IPS-18c (cell line): ENCODE results near the gene PXDC1.

ENCODE experiments used
- H3K4me3 ChIP-seq: 2 replicates; pipeline ENCODE4 v1.7.0; 2013; ENCODE audit warnings: low read depth, mild to moderate bottlenecking, low read length, moderate library complexity; ENCODE audit not compliant: insufficient read depth
- H3K9me3 ChIP-seq: one replicate; pipeline ENCODE4 v1.6.1; 2013; ENCODE audit warnings: mild to moderate bottlenecking, low read length, moderate library complexity; ENCODE audit not compliant: control insufficient read depth, insufficient read depth

PXDC1 gene

DNA sequence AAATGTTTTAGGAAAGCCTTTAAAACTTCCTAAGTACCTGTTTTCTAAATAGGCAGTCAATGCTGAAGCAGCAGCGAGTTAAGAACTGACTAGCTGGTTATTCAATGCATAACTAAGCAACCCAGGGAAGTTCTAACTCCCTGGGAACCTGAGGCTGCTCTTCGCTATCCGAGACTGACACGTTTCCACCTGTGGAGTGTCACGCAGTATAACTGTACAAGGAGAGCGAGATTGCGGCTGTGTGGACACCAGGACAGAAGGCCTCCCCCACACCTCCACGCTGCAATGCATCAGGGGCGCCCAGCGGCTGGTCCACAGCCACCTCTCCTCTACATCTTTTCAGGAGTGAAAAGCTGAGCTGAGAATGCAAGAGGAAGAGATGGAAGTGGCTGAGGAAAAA is 8.0 kb downstream of the PXDC1 start:
- no peaks in the 10 kb centered on the region for H3K9me3 ChIP-seq
- H3K4me3 ChIP-seq, result no peak overlapping the region

DNA sequence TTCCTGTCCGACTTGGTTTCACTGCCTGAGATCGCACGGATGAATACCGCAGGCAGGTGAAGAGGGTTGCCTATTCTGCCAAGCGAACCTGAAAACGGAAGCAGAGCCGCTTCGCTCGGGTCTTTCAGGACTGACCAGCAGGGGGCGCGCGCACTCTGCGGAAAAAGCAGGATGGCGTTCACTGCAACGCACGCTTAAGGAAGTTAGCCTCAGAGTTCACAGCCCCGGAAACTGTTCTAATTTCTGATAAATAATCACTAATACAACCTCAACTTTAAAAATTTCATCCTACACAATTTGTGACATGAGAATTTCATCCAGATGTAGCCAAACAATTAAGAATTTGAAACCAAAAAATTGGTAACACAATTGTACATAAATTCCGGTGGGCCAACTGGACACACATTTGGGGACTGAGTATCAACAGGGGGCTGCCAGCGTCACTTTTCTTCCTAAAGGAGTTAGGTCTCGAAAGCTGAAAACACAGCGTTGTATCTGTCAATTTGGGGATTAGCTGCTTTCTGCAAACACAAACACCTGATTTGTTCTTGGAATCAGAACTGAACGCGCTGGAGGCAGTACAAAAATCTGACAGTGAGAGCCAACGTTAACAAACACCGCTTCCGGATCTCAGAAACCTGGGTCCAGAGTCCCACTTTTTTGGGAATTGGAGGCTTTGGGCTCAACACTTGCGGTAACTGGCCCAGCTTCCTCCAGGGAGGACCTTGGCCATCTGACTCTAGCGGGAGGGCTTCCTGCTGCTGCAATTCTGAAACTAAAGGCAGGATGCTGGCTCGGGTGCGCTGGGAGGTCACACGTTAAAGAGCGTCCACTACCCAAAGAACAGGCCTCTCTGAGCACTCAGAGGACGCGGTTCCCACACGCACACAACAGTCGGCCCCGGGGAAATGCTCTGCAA is 8.8 kb downstream of the PXDC1 start:
- H3K4me3 ChIP-seq, result no peak overlapping the region
- no peaks in the 10 kb centered on the region for H3K9me3 ChIP-seq

DNA sequence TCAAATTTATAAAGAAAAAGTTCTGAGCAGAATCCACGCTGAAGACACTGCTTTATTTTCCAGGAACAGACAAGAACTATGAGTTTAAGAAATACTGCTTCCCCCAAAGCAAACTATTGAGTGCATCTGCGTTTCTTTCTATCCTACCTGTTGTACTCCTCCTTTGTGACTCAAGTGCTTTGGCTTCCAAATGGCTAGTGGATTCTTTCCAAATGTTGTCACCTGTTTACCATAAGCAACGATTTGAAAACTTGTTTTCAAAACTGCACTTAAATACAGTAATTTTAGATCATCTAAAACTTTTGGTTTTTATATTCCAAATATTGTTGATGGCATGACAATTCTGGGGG is 9.5 kb downstream of the PXDC1 start:
- Histone ChIP-seq H3K9me3 (no peaks in the 10 kb centered on the region), H3K4me3 (no peak overlapping the region)

DNA sequence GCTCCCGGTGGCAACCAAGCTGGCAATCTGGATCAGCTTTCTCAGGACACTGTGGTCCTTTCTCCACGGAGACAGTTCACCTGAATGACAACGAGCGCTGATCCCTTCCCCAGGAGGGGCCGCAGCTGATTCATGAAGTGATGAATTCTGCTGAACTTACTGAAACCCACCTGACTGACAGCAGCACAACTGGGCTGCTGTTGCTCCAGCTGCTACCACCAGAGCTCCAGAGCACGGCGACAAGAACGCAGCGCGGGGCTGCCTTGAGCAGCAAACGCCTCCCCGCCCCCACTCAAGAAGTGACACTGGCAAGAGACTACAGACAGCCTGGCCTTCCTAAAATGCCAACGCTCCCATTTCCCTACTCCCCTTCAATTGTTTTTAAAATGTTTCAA is 10.0 kb downstream of the PXDC1 start:
- Histone ChIP-seq H3K4me3 (no peak overlapping the region), H3K9me3 (no peaks in the 10 kb centered on the region)

DNA sequence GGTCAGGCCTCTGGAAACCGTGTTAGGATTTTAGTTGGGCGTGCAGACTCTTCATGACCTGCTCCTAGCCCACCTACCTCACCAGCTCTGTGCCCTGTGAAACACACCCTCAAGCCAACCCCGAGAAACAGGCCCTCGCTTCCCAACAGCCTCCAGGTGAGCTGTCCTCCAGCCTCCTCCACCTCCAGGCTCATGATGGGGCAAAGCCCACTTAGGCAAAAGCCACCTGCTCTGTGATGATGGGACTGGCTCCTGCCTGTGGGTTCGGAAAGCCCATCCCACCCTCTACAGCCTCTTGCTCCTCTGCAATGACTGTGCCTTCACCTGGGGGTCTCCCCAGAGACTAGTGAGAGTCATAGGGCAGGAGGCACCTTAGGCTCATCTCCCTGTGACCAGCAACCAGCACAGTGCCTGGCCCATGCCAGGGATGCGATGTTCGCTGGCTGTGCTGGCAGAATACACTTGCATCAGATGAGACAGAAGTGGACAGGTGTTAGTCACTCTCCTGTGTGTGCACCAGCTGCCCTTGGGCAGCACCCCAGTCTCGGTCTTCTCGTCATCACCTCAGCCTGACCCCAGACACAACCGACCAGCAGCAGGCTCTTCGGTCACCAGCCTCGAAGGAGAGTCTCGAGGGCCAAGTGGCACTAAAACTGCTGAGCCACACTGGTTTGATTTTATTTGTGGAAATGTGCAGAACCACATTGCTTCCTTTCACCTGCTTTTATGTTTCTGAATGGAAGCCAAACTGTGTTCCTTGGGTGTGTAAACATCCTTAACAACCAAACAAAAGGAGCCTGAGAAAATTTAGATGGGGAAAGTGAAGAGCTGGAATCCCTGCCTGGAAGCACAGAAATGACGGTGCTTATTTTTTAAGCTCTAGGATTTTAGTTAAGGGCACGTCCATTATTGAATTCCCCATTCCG is 10.7 kb downstream of the PXDC1 start:
- Histone ChIP-seq H3K9me3 (no peaks in the 10 kb centered on the region), H3K4me3 (no peak overlapping the region)

DNA sequence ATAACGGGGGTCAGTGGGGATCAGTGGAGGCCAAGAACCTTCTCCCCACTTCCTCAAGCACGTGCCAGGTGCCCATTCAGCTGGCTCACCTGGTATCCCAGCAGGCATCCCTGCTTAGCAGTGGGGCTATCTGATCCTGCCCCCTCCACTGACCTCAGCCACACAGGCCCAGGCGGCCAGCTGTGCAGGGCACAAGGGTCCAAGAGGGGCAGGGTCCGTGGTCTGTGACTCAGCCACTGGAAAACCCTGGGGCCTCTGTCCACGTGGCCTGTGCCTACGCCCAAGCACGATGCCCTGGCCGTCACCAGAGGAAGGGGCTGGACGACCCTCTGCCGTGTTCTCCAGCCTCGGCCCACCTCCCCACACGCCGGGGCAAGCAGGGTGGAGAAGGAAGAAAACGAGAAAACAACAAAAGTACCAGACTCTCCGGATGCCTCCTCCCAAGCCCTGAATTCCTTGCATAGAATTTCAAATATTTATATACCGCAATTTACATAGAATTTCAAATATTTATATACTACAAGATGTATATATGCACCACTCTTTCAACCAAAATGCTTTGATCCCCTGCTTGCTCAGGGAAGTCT is 12.1 kb downstream of the PXDC1 start:
- no peak overlapping the region for H3K4me3 ChIP-seq
- no peaks in the 10 kb centered on the region for H3K9me3 ChIP-seq

DNA sequence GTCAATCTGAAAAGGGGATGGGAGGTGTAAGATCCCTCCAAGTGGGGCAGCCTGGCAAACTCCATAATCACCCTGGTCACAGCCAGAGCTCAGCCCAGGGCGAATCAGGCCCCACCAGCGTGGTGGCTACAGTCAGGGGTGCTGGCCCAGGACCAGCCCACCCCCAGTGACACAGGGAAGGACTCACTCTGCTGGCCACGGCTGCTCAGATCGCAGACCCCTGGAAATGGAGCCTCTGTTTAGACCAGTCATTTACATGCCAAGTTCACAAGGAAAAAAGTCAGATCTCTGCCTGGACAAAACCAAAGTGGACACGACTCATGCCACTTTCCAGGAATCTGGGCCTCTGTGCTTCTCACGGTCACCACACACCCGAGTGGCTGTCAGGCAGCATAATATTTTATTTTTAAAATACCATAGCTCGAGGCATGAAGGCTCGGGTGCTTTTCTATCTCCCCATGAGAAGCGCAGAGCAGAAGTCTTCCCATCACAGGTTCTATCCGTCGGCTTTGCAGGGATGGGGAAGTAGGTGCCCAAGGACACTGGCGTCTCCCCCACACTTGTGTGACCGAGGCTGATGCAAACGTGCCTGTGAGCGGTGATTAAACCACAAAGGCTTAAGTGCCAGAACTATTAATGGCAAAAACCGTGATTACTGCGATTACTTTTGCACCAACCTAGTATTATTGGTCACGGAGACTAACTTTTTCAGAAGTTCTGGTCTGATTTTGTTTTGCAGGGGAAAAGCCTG is 13.0 kb downstream of the PXDC1 start:
- H3K4me3 ChIP-seq, result no peak overlapping the region
- H3K9me3 ChIP-seq, result no peaks in the 10 kb centered on the region

DNA sequence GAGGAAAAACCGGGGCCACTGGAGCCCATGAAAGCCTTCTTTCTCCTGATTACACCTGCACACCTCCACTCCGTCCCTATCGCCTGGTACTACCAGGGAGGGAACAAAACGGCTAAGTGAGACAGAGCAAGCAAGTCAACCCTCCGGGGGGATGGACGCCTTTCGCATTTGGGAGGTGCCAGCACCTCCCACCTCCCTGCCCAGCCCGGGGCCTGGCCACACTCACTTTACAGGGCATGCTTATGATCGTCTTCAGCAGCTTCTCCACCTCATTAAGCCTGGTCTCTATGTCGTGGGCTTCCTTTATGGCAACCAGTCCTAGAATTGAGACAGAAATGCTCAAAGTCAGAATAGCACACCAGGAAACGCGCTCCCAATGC is 13.7 kb downstream of the PXDC1 start:
- H3K4me3 ChIP-seq, result no peak overlapping the region
- no peaks in the 10 kb centered on the region for H3K9me3 ChIP-seq

DNA sequence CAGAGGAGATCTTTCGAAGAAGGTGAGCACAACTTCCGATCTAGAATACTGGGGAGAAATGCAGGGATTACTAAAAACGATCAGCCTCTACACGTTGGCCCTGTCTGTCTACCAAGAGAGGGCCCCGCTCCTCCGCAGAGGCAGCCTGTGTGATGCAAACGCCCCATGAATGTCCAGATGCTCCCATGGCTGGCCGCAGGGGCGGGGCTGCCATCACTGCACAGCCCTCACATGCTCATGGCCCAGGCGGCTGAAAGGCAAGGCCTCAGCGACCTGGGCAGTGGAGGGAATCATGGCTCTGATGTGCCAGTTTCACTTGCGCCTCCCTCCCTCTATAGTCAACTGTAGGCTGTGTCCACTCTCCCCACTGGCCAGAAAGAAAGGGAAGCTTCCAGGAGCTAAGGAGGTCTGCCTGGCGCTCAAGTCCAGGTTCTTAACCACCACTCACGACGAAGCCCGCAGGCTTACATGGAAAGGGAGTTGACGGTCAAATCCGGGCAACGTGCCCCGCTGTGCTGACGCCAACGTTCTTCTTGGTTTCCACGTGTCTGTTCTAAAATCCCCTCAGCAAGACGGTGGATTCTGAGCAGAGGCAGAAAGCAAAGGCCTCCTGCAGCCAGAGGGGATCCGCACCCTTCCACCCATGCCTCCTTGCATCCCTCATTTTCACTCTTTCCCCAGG is 14.2 kb downstream of the PXDC1 start:
- no peak overlapping the region for H3K4me3 ChIP-seq
- H3K9me3 ChIP-seq, result no peaks in the 10 kb centered on the region

DNA sequence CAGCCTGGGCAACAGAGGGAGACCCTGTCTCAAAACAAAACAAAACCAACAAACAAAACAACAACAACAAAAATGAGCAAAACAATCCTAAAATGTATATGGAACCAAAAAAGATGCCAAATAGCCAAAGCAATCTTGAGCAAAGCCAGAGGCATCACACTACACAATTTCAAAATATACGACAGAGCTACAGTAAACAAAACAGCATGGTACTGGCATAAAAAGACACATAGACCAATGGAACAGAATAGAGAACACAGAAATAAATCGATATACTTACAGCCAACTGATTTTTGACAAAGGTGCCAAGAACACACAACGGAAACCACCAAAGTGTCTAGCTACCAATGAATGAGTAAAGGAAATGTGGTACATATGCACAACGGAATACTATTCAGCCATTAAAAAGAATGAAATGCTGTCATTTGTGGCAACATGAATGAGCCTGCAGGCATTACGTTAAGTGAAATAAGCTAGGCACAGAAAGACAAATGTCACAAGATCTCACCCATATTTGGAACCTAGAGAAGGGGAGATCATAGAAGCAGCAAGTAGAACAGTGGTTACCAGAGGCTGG is 16.4 kb downstream of the PXDC1 start:
- H3K4me3 ChIP-seq, result no peak overlapping the region
- no peaks in the 10 kb centered on the region for H3K9me3 ChIP-seq

DNA sequence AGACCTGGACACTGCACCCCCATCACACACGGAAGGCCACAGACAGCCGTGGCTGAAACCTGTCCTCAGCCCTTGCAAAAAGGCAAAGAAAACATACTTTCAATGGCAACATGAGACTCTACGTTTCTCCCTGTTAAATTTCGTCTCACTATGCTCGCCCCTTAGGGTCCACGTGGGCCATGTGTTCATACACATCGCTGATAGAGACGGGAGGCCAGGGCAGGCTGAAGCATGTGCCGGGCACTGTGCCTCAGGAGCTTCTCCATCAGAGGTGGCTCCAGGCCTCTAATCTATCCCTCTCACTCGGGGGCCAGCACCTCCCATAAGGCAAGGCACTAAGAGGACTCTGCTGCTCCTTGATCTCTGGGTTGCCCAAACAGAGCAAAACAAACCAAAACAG is 17.5 kb downstream of the PXDC1 start:
- no peaks in the 10 kb centered on the region for H3K9me3 ChIP-seq
- no peak overlapping the region for H3K4me3 ChIP-seq

DNA sequence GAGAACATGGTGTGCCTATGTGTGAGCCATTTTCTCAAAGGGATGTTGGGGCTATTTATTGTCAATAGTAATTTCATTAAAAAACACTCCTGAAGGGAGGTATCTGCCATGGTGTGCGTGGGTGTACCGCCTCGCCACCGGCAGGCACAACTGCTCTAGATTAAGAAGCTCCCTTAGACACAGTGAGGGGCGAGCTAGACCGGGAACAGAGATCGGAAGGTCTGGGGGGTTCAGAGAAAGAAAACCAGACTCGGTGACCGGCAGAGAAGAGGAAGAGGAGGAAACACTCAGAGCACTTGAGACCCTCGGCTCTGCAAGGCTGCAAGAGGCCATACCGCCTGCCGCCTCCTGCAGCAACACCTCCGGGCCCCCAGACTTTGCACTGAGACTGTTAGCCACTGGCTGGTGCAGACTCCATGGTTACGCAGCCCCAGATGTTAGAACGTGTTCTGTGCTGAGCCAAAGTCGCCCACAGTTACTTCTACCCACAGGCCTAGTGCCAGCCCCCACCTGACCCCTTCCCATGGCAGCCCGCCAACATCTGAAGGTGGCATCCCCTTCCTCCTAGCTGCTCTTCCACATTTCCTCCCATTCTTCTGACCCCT is 18.1 kb downstream of the PXDC1 start:
- Histone ChIP-seq H3K9me3 (peaks cover 2% of the 10 kb centered on the region), H3K4me3 (no peak overlapping the region)

DNA sequence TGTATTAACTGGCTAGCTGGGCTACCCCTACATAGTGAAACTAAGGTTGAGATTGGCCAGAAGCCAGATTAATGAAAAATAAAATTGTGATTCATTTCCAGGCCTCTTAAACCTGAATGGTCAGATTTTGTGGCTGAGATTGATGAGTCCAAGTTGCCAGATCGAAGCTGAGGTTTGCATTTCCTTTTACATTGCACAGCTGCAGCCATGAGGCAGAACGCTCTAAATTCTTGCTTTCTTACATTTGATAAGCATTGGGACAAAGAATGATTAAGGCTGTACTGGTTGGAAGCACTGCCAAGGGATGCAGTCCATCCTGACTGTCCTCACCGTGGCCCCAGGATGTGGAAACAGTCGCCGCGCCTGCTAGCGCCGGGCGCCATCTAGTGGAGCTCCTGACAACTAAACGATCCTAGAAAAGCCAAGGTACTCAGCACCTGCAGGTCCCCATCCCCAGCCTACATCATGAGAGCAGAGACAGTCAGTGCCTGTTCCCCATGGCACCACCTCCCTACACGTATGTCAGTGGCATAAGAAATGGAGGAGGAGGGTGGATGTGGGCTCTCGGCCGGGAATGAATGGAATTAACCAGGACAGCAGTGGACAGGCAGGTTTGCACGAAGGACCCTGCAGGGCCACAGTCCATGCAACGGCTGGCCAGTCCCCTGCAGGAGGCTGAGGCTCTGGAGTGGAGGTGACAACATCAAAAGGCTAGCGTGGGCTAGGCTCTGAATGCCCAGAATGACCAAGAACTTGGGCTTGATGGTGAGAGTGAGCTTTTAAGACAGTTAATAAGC is 19.0 kb downstream of the PXDC1 start:
- H3K4me3 ChIP-seq, result no peak overlapping the region
- peaks cover 2% of the 10 kb centered on the region for H3K9me3 ChIP-seq

DNA sequence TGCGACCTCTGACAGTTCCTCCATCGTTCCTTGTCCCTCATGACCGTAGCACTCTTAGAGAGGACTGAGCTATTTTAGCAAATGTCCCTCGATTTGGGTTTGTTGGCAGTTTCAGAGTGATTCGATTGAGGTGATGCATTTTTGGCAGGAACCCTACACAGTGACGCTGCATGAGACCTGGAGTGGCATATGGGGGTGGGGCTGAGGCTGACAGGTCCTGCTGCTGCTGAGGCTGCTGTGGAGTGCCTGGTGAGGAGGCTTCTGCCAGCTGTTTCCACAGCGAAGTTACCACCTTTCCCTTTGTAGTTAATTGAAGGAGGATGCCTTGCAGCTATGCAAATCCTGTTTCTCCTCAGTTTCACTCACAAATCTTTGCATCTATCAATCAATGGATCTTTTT is 19.8 kb downstream of the PXDC1 start:
- H3K9me3 ChIP-seq, result peaks cover 2% of the 10 kb centered on the region
- no peak overlapping the region for H3K4me3 ChIP-seq

DNA sequence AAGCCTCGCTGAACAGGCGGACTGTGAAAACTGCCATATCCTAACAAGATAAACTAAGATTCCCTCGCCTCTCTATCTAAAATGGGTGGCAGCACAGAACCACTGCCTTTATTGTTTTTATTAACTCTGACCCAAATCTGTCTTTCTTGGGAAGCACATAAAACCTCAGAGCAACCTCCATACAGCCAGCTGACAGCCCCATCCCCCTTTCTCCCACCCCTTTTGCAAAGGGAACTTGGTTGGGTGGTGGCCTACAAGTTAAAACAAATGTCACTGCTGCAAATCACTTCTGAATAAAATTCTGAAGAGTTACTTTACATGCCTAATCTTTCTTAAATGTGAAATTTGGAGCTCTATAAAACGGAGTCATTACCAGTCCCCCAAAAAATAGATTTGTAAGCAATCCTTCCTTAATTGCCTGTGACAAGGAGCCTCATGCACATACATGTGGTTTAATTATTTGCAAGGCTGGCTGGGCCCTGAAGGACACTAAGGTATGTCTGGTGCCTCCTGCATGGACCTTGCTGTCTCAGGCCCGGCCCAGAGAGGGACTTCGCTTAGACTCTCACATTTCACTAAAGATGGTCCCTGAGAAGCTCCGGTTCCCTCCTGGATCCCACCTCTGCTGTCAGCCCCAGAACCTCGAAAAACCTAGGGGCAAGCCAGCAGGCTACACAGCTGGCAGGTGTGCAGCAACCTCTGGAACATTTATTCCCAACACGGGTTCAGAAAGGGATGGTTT is 21.7 kb downstream of the PXDC1 start:
- peaks cover 2% of the 10 kb centered on the region for H3K9me3 ChIP-seq

More for the DNA sequence above, 21.7 kb downstream of the PXDC1 start:
- H3K4me3 ChIP-seq, result no peak overlapping the region
